ENCODE data around the gene SHROOM2.
"Not testable (repeated sequence)": the region's sequence is repeated elsewhere in the genome, so short reads cannot be mapped to it uniquely, and the experiment has no call there.

The SHROOM2 gene

GRCh38 chrX:9832811-9833210 is 46.6 kb downstream of the SHROOM2 start:
- DNase-seq = no peak

DNA sequence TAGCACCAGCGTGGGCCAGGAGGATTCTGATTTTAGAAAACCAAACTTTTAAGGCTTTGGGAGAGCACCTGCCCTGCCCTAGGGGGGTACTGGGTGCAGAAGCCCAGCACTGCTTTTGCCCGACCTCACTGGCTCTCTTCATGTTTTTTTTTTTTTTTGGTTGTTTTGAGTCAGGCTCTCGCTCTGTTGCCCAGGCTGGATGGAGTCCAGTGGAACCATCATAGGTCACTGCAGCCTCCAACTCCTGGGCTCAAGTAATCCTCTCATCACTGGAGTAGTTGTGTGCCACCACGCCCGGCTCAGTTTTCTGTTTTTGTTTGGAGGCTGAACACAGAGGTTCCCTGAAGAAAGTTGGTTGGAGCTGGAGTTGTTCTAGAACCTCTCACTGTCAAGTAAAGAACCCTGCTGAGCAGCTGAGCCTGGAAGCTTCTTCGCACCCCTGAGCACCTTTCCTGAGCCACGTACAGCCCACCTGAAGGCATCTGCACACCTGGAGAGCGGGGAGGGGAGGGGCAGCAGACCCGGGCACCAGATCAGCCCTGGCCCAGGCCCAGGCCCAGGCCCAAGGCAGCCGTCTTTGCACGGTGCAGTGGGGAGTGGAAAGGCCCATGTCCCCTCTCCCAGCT is 49.5 kb downstream of the SHROOM2 start:
- DNase-seq = no peak

- DNase-seq = no peak
Observed at GRCh38 chrX:9842541-9842940, 56.3 kb downstream of the SHROOM2 start.

DNA sequence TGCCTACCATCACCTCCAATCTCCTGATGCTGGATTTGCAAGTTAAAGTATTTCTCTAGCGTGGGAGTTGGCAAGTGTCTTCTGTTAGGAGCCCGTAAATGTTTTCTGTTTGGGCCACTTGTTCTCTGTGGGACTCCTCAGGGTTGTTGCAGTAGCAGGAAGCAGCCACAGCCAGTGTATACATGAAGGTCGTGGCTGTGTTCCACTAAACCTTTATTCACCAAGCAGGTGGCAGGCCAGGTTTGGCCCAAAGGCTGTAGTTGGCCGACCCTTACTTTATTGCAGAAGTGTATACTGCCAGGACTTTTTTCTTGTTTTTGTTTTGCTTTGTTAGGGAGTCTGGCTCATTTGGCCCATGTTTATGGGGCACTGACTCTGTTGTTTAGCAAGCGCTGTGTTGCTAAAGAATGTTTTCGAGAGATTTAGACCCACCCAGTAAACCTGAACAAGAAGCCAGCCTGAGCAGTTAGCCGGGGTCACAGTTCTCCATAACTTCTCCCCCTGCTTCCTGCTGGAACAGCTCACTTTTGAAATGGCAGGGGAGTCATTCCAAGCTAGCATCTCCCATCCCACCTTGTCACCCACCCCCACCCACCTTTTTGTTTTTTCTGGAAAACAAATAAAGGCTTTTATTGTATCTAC is 58.8 kb downstream of the SHROOM2 start:
- no peak for DNase-seq

DNA sequence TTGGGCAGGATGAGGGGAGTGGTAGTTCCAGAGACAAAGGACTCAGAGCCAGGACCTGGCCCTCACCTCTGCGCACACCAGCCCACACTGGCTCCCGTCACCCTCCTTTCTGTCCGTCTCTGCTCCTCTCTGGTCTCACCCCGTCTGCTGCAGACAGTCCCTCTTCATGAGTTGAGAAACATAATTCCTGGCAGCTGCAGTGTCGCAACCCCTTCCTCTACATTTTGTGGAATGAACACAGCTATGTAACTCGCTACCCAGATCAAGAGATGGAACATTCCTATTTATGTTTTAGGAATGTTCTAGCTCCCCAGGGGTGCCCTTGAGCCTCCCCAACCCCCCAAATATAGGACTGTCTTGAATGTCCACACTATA is 59.3 kb downstream of the SHROOM2 start:
- no peak for DNase-seq

- no peak for DNase-seq
Observed at GRCh38 chrX:9846631-9847030, 60.4 kb downstream of the SHROOM2 start.

GRCh38 chrX:9847071-9847470 is 60.8 kb downstream of the SHROOM2 start:
- no peak for DNase-seq

GRCh38 chrX:9848718-9849479 is 62.7 kb downstream of the SHROOM2 start:
- no peak for DNase-seq

- no peak for DNase-seq
Observed at GRCh38 chrX:9851890-9852289, 65.7 kb downstream of the SHROOM2 start.

- DNase-seq = no peak
Observed at GRCh38 chrX:9853307-9853706, 67.1 kb downstream of the SHROOM2 start.

- DNase-seq = no peak
Observed at GRCh38 chrX:9855561-9856283, 69.5 kb downstream of the SHROOM2 start.

- no peak for DNase-seq
Observed at GRCh38 chrX:9856588-9856987, 70.4 kb downstream of the SHROOM2 start.

DNA sequence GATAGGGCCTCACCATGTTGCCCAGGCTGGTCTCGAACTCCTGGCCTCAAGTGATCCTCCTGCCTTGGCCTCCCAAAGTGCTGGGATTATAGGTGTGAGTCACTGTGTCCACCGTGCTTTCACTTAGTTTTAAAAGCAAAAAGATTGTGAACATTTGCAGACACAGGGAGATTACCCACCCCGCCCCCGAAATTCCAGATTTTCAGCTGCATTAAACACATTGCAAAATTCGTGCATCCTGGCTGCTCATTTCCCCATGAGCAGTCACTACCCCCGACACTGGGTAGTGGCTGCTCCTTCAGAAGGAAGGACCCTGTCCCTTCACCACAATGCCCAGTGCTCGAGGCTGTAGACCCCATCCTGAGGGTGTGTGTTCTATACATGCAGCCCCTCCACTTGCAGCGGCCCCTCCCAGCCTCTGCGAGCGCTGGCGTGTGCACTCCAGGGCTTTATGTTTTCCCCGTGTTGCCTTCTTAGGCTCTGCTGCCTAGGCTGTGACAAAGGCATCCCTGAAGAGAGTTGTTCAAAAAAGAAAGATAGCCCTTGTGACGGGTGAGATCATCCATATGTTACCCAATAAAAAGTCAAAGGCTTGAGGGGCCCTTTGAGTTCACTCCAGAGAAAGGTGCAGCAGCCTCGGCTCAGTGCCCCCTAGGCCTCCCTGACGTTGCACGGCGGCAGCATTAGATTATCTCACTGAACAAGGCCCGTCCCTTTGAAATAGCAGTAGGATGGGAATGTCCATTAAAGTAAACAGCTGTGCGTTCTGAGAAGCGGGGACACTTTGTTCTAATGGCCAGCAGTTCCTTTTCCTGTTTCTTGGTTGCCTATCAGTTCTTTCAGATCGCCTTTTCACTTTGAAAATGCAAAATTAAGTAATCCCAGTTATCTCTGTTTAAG is 71.6 kb downstream of the SHROOM2 start:
- DNase-seq = no peak

DNA sequence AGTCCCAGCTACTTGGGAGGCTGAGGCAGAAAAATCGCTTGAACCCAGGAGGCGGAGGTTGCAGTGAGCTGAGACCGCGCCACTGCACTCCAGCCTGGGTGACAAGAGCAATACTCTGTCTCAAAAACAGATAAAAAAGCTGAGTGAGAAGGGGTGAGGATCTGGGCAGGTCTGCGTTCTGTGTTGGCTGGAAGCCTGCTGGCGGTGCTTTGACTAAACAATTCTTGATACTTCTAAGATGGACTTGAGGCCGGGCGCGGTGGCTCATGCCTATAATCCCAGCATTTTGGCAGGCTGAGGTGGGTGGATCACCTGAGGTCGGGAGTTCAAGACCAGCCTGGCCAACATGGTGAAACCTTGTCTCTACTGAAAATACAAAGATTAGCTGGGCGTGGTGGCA is 72.5 kb downstream of the SHROOM2 start:
- DNase-seq = not testable (repeated sequence)

- DNase-seq = no peak
Observed at GRCh38 chrX:9859711-9860555, 73.7 kb downstream of the SHROOM2 start.

GRCh38 chrX:9860826-9861225 is 74.6 kb downstream of the SHROOM2 start:
- DNase-seq = no peak

- DNase-seq = no peak
Observed at GRCh38 chrX:9861711-9862110, 75.5 kb downstream of the SHROOM2 start.

DNA sequence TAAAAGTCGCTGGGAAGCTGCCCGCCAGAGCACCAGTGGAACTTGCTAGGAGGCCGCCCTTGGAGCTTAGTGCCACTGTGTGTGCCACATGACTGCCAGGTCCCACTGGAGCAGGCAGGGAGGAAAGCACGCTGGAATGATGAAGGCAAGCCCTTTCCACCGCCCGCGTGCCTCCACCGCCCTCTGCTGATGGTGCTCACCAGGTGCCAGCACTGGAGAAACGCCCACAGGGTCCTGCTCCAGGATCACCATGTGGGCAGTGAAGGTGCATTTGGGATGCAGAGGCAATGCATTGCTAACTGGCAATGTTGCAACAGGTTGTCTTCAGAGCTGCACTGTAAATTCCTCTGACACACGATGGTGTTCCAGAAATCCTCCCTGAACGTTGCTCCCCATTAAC is 76.3 kb downstream of the SHROOM2 start:
- no peak for DNase-seq

- DNase-seq = no peak
Observed at GRCh38 chrX:9862953-9863352, 76.7 kb downstream of the SHROOM2 start.

DNA sequence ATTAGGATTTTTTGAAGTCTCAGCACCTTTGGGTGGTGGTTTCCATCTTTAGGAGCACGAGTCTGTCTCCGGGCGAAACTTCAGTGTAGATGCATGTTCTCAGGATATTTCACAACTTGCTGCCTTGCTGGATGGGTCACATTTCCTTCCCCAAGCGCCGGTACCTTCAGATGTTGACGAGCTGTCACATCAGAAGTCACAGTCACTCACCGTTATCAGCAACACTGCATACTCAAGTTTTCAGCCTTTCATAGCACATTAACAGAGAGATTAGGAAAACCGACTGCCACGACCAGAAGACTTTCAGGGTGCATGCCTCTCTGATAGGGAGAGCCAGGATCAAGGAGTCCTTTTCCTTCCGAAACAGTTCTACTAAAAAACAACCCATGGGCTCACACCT is 77.8 kb downstream of the SHROOM2 start:
- no peak for DNase-seq

- DNase-seq = no peak
Observed at GRCh38 chrX:9865804-9866472, 79.7 kb downstream of the SHROOM2 start.
